ENCODE results near the gene FYB1.

Gene FYB1

DNA sequence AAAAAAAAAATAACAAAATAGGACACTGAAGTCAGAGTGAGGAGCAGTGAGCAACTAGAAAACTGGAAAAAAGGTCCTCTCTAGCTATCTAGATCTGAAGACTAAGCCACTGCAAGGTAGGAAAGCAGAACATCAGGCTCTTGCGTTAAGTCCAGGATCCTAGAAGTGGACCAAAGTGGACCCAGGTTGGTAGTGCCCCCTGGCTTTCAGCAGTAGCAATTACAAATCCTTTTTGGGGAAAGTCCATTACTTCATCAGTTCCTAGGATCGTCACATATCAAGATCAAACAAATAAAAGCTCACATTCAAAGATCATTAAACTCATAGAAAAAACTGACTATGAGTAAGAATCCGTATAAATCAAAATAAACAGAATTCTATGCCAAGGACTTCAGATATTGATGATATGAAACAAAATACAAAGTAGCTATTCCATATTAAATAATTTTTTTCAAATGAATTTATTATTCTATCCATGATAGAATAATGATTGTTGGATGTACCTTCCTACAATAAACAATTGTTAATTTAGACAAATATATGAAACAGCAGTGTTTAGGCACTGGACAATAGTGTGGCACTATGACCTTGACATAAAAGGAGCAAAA is 138.7 kb downstream of the FYB1 start:
- DNase-seq (ENCODE audit: low read depth) = no peak

DNA sequence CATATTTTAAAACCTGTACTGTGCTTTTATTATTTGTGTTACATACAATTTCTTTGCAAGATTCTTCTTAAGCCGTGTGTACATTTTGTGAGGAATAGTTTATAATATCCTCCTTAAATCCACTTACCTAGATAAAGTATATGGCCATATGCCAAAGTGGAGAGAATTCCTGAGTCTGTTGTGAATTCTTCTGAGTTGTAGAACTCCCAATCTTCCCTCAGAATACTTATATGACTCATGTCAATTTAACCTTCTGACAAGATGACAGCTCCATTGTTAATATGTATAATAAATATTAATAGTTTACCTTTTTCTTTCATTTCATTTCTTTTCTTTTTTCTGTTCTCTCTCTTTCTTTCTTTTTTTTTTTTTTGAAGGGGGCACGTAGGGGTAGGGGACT is 139.2 kb downstream of the FYB1 start:
- DNase-seq (ENCODE audit: low read depth) = no peak

DNA sequence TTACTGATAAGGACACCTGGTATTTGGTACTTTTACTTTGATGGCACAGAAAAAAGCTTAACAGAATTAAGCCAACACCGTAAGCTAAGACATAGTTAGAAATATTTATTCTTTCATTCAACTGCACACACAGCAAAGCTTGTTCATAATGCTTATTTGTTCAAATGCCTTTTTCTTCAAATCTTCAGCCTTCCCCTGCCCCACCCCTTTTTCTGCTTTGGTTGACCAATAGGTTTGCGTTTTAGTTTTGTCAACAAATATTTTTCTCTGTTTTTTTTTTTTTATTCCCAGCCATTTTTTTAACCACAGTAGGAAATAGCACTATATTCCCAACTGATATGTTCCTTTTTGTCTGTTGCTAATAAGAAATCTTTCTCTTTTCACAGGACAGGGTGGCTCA is 140.2 kb downstream of the FYB1 start:
- DNase-seq (ENCODE audit: low read depth) = no peak

DNA sequence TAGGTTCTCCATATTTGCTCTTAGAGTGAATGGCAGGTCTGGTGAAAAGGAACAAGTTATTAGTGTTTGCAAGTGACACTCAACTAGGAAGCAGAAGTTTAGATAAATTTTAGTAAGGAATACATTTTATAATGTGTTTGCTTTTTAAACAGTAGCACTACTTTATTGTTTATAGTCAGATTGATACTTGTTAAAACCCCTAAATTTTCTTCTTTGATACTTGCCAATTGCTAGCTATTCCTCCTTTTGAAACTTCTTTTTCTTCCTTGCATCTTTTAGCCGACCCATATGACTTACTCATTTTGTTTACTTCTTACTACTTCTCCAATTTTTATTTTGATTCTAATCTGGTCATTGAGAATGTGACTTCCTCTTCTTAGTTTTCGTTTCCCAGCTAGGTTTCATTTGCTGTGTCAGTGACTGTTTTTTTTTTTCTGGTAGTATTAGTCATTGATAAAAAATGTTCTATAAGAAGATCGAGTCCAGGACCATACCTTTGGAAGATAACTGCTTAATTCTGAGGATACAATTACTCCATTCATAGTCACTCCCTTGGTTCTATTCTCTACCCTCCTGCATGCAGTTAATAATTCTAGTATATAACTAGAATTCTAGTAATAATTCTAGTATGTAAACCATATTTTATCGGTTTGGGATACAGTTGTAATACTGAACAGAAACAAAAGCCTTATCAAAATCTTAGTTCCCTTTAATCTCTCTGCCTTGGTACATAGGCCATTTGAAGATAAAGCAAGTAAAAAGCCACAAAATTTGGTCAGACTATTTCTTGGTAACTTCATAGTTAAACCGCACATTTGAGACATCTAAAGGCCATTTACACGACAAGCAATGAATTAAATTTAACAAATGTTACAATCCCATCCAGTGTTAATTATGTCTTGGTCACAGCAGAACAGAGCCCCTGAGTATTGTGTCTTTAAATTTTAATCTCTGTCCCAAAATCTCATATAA is 142.3 kb downstream of the FYB1 start:
- no peak for DNase-seq (ENCODE audit: low read depth)

DNA sequence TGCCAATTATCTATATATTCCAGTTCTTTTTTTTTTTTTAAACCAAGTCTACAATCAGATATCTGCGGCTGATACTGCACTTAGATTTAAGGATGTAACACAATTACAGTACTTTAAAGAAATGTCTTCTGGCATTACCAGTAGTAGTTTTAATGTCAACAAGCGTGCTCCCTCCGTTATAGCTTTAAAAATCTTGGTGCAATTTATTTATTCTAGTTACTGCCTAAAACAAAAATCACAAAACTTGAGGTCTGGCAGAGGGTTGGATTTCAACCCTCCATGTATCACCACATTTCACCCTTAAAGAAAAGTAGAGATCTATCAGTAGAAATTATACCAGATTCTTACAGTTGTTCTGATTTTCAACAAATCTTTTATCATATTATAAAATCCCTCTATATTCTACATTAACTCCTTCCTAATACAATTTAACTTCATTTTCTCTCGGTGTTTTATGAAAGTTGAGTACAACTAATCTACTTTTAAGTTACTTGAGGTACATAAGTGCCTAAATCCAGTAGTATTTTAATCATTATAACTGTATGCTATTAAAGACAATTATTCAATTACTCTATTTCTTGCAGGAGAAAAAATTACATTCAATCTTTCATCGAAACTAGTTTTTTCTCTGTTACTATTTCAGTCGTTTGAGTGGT is 143.1 kb downstream of the FYB1 start:
- DNase-seq (ENCODE audit: low read depth) = no peak

DNA sequence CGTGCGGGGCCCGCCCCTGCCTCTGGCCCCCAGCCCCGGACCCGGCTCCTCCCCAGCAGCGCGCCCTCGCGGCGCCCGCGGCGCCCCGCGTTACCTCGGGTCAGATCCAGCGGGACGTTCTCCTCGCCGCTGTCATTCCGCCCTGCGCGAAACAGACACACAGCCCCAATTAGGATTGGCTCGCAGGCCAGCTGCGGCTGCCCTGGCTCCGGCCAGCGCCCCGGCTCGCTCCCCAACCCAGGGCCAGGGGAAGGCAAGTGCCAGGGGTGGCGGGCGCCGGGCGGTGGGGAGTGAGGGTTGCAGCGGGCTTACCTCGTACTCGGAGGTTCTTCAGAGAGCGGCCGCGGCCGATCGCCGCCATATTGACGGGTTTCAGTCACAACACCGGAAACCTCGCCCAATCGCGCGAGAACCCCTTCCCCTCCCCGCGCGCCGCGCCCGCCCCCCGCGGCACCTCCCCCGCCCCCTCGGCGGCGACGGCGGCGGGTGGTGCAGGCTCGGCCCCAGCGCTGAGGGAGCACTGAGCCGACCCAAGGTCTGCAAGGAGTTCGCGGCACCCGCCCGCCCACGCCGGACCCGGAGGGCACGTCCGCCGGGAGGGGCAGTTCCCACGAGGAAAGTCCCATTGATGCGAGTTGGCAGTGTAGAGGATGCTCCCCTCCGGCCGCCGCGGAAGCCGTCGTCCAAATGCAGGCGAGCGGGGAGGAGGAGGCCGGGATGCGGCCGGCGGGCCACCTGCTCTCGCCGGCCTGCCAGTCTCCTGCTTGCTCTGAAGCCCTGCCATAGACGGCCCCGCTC is 145.1 kb downstream of the FYB1 start, which contains the start of gene RICTOR:
Gene RICTOR, minus strand, starts transcription at position 383 of the 798 bp plus-strand sequence. Its CDS starts 22 bp downstream, at position 361.
- peak; percentile 77 for DNase-seq (ENCODE audit: low read depth)

DNA sequence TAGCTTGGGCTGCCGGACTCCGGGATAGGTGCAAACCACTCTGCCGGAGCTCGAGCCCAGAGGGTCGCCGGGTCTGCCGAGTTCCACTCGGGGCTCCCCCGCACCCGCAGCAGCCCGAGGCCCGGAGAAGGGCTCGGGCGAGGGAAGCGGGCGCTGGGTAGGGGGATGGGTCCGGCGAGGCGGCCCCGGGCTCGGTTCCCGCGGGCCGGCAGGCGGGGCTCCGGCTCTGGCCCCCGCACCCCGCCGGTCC is 145.7 kb downstream of the FYB1 start:
- DNase-seq (ENCODE audit: low read depth) = peak; percentile 6

DNA sequence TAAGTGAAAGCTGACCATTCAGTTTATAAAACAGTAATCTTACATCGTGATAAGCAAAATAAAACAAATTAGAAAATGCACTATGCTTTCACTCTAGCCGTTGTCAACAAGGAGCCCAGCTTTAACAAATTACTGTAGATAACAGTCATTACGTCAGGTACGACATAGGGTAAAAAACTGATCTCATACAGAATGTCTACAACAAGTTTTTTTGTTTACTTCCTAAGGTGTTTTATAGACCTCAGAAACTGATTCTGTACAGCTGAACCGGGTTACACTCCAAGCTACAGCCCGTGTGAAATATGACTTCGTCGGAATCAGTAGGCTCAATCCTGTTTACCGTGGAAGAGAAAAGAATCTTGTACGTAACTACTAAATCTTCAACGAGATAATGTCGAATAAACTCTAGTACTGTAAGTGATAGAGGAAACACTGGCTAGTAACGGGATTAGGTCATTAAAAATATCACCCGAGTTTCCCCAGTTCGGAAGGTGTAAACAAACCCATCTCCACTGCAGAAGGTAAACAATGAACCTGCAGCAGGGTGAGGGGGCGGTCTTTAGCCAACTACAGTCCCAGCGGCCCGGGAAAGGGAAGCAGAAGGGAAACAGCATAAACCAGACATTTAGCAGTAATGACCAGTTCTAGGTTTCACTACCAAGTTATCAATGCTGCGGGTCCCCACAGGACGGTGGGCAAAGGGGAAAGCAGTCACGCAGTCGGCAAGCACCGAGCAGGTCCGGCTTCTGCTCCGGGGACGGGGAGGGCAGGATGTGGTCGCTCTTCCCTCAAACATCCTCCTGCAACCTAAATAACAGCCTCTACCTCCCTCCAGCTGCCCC is 146.2 kb downstream of the FYB1 start:
- DNase-seq (ENCODE audit: low read depth) = peak; percentile 3

DNA sequence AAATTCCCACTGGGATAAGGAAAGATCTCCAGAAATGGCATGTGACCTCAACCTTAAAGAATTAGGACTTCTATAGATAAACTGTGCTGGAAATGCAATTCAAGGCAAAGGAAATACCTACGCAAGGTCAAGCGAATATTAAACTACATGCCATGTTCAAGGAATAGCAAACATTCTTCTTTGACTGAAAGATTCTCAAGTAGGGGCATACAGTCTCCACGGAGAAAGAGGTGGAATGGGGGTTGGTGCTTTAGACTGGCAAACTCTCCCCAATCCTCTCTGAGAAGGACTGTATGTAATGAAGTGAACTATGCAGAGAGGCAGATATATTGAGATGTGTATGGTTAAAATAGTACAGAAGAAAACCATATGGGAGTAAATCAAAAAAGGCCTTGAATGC is 151.3 kb downstream of the FYB1 start:
- DNase-seq (ENCODE audit: low read depth) = no peak

DNA sequence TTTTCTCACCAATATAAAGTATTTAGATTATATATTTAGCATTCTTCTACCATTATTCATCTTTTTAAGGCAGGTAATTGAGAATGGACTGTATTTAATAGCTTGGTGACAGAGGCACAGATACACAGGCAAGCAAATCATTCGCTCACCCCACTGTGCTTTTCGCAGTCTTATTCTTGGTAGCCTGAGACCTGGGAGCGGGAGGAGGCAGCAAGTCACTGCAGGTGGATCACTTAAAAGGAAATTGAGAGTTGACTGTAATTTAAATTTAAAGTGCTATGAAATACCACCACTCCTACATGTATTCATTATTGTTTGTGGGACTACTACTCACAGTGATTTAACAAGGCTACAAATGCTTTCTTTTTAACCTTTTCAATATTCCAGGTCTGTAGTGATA is 154.9 kb downstream of the FYB1 start:
- no peak for DNase-seq (ENCODE audit: low read depth)

DNA sequence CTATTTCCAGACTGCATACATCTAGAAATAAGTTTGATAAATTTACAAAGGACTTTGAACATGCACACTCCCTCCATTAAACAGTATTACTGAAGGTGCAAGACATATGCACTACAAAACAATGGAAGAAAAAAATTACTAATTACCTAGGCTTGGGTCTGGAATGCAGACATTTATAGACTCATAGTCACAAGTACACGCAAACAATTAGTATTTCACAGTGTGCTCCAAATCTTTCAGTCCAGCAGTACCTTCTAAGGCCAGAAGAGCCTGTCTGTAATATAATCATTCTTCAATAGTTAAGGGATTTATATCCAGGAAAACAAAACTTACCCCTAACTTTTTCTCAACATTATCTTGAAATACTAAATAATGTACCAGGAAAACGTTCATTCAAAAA is 156.3 kb downstream of the FYB1 start:
- no peak for DNase-seq (ENCODE audit: low read depth)

DNA sequence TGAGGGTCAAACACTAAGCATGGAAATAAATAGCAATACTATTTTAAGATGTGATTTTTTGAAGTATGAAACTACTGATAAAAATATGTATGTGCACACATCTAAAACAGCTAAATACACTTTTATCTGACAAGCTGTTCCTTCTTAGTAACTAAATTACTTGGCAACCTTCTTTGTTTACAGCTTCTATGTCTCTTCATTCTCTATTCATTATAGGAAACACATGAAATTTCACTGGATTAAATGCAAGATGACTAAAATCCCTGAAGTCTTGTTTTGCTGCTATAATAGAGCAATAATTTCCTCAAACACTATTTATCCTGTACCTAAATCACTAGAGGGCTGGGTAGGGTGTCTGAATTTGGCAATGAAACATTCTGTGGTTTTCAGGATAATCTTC is 156.8 kb downstream of the FYB1 start:
- no peak for DNase-seq (ENCODE audit: low read depth)

DNA sequence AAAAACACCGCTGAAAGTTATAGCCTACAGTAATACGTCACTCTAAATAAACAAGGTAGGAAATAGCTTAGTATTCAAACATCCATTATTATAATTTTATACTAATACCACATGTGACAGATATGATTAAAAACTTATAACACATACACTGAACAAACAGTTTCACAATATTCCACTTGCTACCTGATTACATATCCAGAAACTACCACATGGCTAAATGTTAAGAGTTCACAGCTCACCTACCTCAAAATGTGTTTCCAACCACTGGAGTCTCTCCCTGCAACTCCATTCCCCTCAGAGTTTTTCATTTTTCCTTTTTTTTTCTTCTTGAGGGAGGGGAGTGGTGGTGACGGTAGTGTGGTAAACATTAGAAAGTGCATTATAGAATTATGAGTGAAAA is 157.3 kb downstream of the FYB1 start:
- DNase-seq (ENCODE audit: low read depth) = no peak

DNA sequence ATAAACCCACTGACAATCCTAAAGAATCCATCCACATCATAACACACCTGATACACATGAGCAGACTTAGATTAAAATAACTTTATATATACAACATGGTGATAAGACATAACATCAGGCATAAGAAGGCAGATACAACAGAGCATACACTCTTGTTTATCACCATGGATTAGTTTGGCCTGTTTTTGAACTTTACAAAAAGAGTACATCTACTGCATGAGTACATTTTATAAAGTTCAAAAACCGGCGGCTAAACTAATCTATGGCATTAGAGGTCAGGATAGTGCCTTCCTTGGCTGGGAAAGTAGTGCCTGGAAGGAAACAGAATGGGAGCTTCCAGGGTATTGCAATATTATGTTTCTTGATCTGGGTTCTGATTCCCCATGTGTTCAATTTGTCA is 160.3 kb downstream of the FYB1 start:
- no peak for DNase-seq (ENCODE audit: low read depth)

DNA sequence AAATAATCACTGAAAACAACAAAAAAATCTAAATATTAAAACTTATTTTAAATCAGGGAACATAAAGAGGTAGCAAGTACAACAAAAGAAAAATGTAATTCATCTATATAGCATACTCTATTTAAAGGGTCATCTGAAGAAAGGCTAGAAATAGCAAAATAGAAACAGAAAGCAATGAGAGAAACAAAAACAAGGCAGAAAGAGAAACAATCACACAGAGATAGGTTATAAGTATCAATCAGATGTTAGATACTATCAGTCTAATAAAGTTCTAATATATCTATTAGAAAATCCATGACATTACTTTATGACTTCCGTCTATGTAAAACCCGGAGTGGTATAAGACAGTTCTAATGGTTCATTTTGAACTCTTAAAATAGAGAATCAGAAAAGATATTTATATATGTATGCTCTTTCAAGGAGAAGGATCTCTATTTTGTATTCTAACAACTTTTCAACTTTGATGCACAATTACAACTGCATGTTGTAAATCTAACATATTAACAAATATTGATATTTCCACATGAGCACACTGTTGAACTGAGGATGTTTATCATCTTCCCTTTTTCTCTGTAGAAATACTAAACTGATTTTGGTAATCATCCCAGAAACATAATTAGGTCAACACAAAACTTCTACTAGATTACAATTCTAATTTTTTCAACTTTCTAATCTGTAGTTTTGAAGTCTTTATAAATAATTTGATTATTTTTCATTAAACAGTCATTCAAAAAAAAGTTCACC is 161.0 kb downstream of the FYB1 start:
- DNase-seq (ENCODE audit: low read depth) = no peak

DNA sequence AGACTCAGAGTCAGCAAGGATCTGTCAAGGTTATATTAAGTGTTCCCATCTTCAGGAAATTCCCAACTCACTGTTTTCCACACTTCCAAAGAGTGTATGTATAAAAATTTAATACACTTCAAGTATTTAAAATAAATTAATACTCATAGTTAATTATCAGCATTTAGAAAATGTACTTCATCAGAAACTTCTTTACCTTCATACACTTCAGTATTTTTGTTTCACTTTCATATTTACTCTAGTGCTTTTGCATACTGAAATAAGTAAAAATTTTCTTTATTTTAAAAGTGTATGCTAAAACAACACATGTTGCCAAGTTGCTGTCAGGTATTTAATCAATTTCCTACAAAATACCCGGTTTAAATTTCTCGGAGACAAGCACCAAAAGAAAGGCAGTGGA is 161.6 kb downstream of the FYB1 start:
- DNase-seq (ENCODE audit: low read depth) = no peak

DNA sequence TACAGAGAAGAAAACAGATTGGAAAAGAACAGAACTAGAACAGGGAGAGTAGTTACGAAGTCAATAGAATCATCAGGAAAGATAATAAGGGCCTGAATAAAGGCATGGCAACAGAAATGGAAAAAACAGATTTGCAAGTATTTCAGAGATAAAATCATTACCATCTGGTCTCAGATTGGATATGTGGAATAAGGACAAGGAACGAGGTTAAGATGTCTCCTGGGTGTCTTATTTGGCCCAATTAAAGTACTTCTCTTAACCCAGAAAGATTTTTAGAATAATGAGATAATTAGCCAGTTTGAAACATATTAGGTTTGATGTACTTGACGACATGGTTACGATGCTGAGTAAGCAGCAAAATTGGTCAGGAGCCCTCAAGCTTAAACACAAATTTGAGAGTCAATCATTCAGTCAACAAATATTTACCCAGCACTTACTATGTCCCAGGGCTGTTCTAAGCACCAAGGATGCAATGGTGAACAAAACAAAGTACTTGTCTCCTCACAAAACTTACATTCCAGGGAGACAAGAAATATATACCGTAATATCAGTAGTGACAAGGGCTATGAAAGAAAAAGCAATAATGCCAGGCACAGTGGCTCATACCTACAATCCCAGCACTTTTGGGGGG is 163.5 kb downstream of the FYB1 start:
- DNase-seq (ENCODE audit: low read depth) = no peak

All from stromal cell of bone marrow (primary cell).